Fibroblast of villous mesenchyme (primary cell): ENCODE measurements around the gene MBNL2. TPM values are rescaled to one million over a fixed set of nuclear protein-coding genes. Genes with fewer than 3 reads are reported as not detected.

Experiments
- DNase-seq: peaks from one replicate; pipeline ENCODE4 v3.0.0-alpha.2; 2010; ENCODE audit warnings: low read depth
- H3K4me3 ChIP-seq: 2 replicates; pipeline ENCODE4 v1.5.1; 2011; ENCODE audit warnings: low read depth, mild to moderate bottlenecking, low read length
- total RNA-seq: library from RNA; depleted of rRNA; stranded (reverse); fragments of >200 nt; gene quantifications from 2 replicates; pipeline ENCODE4 v1.2.3, GENCODE V29; 2012
- TF ChIP-seq, protein P1 (sequence below): IDR thresholded peaks from 2 replicates; pipeline ENCODE4 v1.5.1; 2012; ENCODE audit warnings: low read depth, mild to moderate bottlenecking, low read length; ENCODE audit not compliant: insufficient read depth

Gene MBNL2
- total RNA-seq, 1 donor, result 120 TPM

DNA sequence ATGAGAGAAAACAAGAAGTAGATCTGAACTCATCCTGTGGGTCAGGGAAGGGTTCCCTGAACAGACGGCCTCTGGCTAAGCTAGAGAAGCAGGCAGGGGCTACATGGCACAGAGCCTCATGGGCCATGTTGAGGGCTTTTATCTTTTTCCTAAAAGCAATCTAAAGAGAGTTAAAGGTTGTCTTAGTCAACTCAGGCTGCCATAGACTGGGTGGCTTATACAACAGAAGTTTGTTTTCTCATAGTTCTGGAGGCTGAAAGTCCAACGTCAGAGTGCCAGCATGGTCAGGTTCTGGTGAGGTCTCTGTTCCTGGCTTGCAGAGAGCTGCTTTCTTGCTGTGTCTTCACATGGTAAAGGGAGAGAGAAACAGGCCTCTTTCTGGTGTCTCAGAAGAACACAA lies 2.9 kb upstream of the MBNL2 start:
- TF ChIP-seq, protein P1, sequence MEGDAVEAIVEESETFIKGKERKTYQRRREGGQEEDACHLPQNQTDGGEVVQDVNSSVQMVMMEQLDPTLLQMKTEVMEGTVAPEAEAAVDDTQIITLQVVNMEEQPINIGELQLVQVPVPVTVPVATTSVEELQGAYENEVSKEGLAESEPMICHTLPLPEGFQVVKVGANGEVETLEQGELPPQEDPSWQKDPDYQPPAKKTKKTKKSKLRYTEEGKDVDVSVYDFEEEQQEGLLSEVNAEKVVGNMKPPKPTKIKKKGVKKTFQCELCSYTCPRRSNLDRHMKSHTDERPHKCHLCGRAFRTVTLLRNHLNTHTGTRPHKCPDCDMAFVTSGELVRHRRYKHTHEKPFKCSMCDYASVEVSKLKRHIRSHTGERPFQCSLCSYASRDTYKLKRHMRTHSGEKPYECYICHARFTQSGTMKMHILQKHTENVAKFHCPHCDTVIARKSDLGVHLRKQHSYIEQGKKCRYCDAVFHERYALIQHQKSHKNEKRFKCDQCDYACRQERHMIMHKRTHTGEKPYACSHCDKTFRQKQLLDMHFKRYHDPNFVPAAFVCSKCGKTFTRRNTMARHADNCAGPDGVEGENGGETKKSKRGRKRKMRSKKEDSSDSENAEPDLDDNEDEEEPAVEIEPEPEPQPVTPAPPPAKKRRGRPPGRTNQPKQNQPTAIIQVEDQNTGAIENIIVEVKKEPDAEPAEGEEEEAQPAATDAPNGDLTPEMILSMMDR, result no peak
- DNase-seq, result no peak
- H3K4me3 ChIP-seq, result no peak overlapping the region

DNA sequence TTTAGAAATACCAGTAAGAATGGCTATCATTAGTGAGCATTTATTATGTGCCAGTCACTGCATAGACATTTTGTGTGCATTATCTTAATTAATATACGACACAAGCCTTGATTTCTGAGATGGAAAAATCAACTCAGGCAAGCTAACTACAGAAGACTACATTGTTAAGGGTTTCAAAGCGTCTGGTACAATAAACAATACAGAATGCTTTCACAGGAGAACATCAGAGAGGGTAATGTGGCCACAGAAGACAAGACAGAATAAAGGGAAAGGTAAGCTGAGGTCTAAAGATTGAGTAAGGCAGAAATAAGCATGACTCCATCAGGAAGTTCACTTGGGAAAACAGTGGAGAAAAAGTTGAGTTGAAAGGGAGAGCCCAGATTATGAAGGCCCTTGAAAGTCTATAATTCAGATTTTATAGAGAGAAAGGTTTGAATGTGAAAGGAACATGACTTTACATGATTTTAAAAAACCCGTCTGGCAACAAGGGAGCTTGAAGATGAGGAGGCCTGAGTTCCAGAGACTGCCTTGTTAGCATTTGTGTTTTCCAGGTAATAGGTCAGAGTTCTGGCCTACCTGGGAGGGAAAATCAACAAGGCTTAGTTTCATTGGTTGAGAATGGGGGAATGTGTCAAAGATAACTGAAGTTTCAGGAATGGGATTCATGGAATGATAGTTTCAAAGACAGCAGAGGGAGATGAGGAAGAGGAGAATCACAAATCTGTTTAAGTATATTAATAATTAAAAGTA lies 1.8 kb upstream of the MBNL2 start:
- TF ChIP-seq, protein P1, result no peak
- DNase-seq, result no peak

DNA sequence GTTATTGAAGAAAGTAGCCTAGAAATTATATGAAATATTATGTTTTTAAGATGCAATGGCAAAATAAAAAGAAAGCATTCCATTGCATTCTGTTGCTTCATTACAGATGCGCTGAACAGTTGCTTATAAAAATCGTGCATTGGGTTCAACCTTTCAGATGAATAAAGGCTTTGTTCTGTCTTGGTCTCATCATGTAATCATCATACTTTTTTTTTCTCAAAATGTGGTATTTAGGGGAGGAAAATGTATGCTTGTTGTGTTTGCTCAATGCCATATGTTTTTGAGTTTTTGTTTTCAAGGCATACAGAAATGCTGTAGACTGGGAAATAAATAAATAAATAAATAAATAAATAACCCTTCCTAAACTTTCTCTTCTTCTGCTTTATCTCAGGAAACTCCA lies 1.1 kb upstream of the MBNL2 start:
- no peak overlapping the region for H3K4me3 ChIP-seq
- no peak for DNase-seq
- TF ChIP-seq, protein P1, result no peak

More for the DNA sequence above, 1.8 kb upstream of the MBNL2 start:
- H3K4me3 ChIP-seq, result no peak overlapping the region

DNA sequence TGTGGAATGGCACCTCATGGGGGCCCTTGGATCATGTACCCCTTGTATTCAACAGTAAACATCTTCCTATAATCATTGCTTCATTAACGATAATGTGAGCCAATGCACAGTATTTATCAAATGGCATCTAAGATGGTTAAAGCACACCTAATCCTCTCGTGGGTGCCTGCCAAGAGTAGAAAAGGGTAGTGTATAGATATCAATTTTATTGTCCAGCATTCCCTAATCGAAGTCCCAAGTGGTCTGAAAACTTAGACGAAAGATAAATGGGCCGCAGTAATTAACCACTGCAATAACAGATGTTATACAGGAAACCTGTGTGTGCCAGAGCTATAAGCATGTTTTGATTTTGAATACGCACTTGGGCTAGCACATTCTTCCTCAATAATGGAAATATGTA lies 667 bp upstream of the MBNL2 start:
- H3K4me3 ChIP-seq, result peak overlapping the region; percentile 76
- TF ChIP-seq, protein P1, result no peak
- peak; percentile 67 for DNase-seq

DNA sequence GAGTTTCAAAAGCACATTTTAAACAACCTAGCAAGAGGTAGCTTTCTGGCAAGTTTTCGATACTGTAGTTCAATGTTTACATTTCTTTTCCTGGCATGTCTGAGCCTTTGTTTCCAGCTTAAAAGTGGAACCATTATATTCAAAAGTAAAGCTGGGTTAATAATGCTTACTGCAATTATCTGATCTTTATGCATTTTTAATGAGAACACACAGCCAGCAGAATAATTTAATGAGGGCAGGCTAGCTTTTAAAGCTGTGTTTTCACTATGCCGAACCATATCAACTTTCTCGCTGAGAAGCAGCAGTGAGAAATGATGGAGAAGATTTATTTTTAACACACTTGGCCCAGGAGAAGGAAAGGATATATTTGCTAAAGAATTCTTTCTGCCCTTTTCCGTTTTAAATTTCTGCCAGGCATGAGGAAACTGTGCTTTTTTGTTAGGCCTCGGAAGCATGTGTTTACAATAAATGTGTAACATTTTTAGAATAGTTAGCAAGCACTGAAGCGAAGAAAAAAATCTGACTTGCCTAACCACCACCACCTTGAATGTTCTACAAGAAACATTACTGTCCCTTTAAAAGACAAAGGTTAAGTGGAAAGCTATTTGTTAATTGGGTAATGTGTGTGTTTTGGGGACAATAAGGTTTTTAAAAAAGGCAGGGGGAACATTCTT lies 1.0 kb downstream of the MBNL2 start:
- TF ChIP-seq, protein P1, result no peak
- no peak for DNase-seq
- H3K4me3 ChIP-seq, result peak overlapping the region; percentile 76

DNA sequence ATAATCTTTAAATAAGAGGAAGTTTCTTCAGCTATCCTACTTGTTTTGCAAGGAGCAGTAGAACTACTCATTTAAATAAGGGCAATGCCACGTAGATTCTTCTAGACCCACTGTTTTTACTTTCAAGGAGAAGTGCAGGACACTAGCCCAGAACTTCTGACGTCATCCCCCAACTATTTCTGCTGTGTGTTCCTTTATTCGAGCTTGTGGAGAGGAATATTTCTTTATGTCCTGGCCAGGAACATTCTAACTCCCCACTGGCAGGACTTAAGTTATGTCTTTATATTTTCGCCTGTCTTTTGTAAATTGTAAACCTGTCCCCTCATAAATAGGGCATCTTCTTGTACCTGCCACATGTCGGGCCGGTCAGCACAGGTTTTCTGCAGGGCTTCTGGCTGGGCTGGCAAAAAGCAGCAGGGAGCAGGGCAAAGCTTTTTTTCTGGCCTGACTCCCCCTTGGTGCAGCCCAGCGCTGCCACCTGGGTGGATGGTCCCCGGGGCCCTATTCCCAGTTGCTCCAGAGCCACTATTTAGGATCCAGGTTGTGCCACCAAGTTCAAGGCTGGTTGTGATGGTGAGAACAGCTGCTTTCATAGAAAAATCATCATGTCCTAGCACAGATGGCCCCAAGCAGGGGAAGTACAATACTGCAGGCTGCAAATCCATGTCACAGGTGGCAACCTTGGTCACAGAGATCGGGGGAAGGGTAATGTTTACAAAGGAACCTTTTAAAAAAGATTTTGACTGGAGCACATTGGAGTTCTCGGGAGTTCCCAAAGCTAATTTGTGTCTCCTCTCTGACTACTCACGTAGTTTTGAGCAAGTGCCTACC lies 1.8 kb downstream of the MBNL2 start:
- DNase-seq, result peak; percentile 97
- H3K4me3 ChIP-seq, result peak overlapping the region; percentile 76
- TF ChIP-seq, protein P1, result no peak
